ACHN (cell line): ENCODE measurements around the gene RELL1.

Experiments
- DNase-seq: peaks from one replicate; pipeline ENCODE4 v3.0.0-alpha.2; 2015
- in situ Hi-C: cut with HindIII; loops from 2 replicates; pipeline ENCODE4 v1.10.0; 2017; ENCODE audit warnings: low sequenced_read_pairs, low pct_ligation_motif_present, low pct_unique_long_range_greater_than_20kb

Gene RELL1

DNA sequence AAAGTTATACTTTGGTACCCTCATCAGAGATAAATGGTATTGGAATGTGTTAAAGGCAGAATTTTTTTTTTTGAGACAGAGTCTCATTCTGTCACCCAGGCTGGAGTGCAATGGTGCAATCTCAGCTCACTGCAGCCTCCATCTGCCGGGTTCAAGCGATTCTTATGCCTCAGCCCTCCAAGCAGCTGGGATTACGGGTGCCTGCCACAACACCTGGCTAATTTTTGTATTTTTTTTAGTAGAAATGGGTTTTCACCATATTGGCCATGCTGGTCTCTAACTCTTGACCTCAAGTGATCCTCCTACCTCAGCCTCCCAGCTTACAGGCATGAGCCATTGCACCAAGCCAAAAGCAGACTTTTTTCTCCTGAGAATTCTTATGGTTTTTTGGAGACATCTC is 11.4 kb upstream of the RELL1 start:
- in situ Hi-C loops = no loop called here

DNA sequence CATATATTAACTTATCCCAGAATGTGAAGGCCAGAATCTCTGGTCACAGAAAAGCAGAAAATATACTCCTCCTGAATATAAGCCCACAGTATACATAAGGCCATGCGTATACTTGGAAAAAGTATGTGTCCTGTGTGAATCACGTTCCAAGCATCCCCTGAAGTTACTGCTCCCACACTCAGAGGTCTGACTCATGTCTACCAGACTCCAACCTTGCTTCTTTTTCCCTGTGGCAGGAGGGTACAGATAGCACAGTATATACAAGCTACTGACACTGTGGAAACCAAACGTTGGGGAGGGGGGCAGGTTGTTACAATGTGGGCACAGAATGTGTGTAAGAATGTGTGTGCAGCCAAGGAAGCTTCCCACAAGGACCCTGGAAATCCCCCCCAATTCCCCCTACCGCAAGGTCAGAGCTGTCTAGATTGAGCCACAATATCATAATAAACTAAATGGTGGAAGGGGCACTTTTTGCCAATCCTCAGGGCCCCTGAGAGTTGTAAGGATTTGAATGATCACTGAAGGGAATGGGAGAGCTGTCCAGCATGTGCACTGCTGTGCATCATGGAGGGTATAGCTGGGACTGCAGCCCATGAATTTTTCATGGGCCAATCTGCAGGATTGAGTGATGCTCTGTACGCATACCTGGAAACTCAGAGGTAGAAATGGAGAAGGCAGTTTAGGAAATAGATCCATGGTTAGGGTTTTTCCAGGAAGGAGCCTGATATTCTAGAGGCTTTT is 7.4 kb upstream of the RELL1 start:
- peak; percentile 58 for DNase-seq
- in situ Hi-C loops = no loop called here

More for the DNA sequence above, 11.4 kb upstream of the RELL1 start:
- no peak for DNase-seq

DNA sequence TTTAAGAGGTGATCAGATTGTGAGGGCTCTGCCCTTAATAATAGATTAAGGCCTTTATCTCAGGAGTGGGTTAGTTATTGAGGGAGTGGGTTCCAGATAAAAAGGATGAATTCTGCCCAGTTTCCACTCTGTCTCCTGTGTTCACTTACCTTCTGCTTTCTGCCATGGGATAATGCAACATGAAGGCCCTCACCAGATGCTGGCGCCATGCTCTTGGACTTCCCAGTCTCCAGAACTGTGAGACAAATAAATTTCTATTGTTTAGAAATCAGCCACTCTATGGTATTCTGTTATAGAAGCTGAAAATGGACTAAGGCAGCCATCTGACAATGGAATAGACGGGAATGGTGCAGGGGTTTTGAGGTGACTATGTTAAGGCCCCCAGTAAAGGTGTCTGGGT is 6.9 kb upstream of the RELL1 start:
- in situ Hi-C loops = no loop called here
- DNase-seq = no peak

- in situ Hi-C loops = no loop called here
These were observed 4.8 kb upstream of the RELL1 start for GRCh38 chr4:37690976-37691375.

DNA sequence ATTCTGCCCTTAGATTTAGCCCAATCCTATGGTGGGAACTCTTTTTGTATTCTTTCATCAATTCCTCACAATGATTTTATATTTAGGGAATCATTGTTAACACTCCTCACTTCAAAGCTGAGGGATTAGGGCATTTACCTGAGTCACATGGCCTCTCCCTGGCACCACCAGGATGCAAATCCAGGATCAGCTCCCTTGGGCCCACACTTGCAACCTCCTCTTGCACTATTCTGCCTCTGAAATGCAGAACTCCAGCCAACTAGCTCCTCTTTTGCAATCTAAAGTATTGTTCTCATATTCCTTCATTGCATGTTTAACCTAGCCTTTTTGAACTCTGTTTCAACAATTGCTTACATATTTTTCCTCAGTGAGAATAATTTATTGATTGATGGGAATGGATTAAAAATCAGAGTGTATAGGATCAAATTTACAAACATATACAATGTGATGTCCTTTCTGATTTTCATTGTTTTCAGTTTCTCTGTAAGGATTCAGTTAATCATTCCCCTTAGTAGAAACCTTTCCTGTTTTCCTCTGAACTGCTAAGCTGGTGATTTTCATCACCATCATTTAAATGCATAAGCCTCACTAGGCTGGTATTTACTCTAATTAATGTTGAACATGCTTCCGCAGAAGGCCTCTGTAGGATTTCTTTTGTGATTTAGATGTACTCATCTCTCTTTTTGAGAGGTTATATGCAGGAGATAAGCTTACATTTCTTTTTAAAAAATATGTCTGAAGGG is 3.3 kb upstream of the RELL1 start:
- no peak for DNase-seq
- in situ Hi-C loops = no loop called here

More at GRCh38 chr4:37690976-37691375, 4.8 kb upstream of the RELL1 start:
- DNase-seq = no peak

GRCh38 chr4:37687681-37688080 is 1.5 kb upstream of the RELL1 start:
- no peak for DNase-seq
- in situ Hi-C loops = no loop called here

DNA sequence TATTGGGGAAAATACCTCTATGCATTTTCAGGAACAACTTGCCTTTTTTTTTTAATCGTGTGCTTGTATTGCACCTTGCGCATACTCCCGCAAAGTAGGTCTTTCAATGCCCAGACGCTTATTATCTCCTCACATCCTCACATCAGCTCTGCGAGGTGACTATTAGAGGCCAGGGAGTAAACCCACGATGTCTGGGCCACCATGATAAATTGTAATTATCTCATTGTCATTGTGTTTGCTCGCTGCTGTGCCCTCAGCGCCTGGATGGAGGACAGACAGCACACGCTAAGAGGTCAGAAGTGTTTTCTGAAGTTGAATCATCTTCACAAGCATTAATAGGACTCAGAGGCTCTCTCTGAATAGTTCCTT is 1.0 kb upstream of the RELL1 start:
- in situ Hi-C loops = no loop called here
- DNase-seq = no peak

- in situ Hi-C loops = no loop called here
- peak; percentile 32 for DNase-seq
These were observed 278 bp downstream of the RELL1 start for GRCh38 chr4:37685823-37686372.

GRCh38 chr4:37685161-37685822 is 884 bp downstream of the RELL1 start:
- in situ Hi-C loops = no loop called here
- DNase-seq = peak; percentile 8

- in situ Hi-C loops = no loop called here
- DNase-seq = no peak
These were observed 2.0 kb downstream of the RELL1 start for GRCh38 chr4:37684154-37684553.

- no peak for DNase-seq
- in situ Hi-C loops = no loop called here
These were observed 3.3 kb downstream of the RELL1 start for GRCh38 chr4:37682701-37683401.

DNA sequence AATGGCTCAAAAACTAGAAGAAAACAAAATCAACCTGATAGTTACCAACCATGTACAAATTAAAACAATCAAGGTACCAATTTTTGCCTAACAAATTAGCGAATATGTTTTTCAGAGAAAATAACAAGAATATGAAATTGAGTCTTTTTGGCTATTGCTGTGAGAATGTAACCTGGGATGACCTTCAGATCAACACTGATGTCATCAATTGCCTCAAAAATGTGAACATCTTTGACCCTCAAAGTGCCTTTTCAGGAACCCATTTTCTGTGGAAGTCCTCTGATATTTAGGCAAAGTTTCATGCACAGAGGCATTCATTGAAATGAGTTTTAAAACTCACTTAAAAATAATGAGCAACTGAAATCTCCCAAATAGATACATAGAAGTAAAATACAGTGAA is 6.1 kb downstream of the RELL1 start:
- no peak for DNase-seq
- in situ Hi-C loops = no loop called here

DNA sequence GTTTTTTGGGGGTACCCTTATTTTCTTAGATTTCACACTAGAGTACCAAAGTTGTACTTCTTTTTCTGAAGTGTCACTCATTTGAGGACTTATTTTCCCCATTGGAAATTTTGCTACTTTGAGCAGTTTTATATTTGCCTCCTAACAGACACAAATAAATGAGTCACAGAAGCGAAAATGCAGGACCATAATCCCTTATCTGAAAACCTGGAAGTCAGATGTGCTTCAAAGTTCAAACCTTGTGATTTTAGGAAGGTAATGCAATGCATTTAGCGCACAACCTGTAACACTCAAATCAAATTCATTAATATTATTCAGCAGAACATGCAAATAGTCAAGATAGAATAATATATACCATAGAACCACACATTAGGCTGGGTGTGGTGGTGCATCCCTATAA is 6.9 kb downstream of the RELL1 start:
- in situ Hi-C loops = no loop called here
- DNase-seq = no peak

DNA sequence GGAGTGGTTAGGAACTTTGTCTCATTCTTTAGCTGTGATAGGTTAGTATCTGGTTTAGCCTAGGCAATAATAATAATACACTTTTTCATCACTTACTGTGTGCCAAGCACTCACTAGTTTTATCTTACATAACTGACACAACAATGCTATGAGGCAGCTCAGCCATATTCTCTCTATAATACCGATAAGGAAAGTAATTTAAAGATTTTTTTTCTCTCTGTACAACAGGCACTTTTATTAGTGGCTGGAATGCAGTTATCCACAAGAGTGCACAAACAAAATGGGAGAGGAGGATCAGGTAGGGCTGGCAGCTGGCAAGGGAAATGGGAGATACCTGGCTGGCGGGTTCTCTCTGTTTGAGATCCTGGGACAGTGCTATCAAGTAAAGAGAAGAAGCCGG is 7.6 kb downstream of the RELL1 start:
- DNase-seq = no peak
- in situ Hi-C loops = no loop called here

- DNase-seq = peak; percentile 32
These were observed 10.4 kb downstream of the RELL1 start for GRCh38 chr4:37675587-37676290.

GRCh38 chr4:37674439-37674838 is 11.7 kb downstream of the RELL1 start:
- no peak for DNase-seq

More at GRCh38 chr4:37675587-37676290, 10.4 kb downstream of the RELL1 start:
- in situ Hi-C loops = no loop called here

DNA sequence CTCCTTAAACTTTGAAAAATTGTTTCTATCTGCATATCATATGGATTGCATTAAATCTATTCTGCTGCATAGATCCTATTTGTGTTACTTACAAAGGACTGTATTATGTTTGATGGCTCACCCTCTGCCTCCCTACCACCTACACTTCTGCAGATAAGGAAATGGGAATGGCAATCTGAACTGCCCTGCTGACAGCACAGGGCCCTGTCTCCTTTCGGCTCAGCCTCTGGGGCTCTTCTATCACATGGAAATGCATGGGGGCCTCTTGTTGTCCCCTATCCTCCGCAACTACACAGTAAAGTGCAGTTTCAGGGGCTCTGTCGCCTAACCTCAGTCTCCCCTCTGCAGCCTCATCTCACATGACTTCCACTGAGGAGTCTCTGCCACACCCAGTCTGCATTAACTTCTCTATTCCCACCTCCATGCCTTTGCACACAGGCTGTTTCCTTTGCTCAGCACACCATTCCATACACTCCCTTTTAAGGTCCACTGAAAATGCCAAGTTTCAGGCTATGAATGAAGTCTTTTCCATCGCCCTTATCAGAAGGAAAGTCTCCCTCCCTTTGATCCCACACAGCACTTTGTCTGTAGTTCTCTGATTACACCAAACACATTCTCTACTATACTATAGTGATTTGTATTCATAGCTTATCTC is 12.5 kb downstream of the RELL1 start:
- no peak for DNase-seq
- in situ Hi-C loops = no loop called here

More at GRCh38 chr4:37674439-37674838, 11.7 kb downstream of the RELL1 start:
- in situ Hi-C loops = no loop called here

GRCh38 chr4:37671072-37671471 is 15.1 kb downstream of the RELL1 start:
- in situ Hi-C loops = no loop called here
- DNase-seq = no peak
